OCI-LY7 (cell line): ENCODE data around the gene MAL. TPM values are rescaled to one million over a fixed set of nuclear protein-coding genes. Genes with fewer than 3 reads are reported as not detected.

Experiments used
- BruUV-seq: library from RNA; stranded (reverse); fragments of 400-500 nt; replicated peaks from 2 replicates; lab custom pipeline; 2021; lab: Mats Ljungman, UMichigan
- CTCF ChIA-PET: fragments of 300-600 bp; sonication (Branson Sonifier 250); formaldehyde crosslinking; loops from one replicate; lab custom pipeline; 2022; ENCODE audit warnings: antibody characterized with exemption; ENCODE audit not compliant: unreplicated experiment; lab: Charles Lee
- POLR2A ChIA-PET: fragments of 300-600 bp; sonication (Branson Sonifier 250); formaldehyde crosslinking; loops from one replicate; lab custom pipeline; 2022; ENCODE audit warnings: antibody characterized with exemption; lab: Charles Lee
- DNase-seq: peaks from one replicate; pipeline ENCODE4 v3.0.0-alpha.2; 2015; ENCODE audit warnings: low spot score
- H2AFZ ChIP-seq: fragments of 200-600 bp; sonication (generic), shearing (Covaris generic); 2 replicates; pipeline ENCODE4 v1.6.1; 2014; ENCODE audit warnings: mild to moderate bottlenecking, antibody characterized with exemption, low read length, moderate library complexity
- H3K27ac ChIP-seq: fragments of 200-600 bp; sonication (generic); 2 replicates; pipeline ENCODE4 v1.5.1; 2014; ENCODE audit warnings: mixed run types, low read depth, mild to moderate bottlenecking, moderate library complexity, low read length, inconsistent platforms; ENCODE audit not compliant: poor library complexity, severe bottlenecking
- H3K36me3 ChIP-seq: fragments of 200-600 bp; sonication (generic); 2 replicates; pipeline ENCODE4 v1.6.1; 2014; ENCODE audit warnings: mild to moderate bottlenecking, antibody characterized with exemption, low read length, moderate library complexity, mixed read lengths; ENCODE audit not compliant: insufficient read depth
- H3K4me1 ChIP-seq: fragments of 200-600 bp; sonication (generic); 2 replicates; pipeline ENCODE4 v1.5.1; 2014; ENCODE audit warnings: mild to moderate bottlenecking, low read length; ENCODE audit not compliant: insufficient read depth, poor library complexity, severe bottlenecking
- H3K4me2 ChIP-seq: fragments of 200-600 bp; sonication (generic); 2 replicates; pipeline ENCODE4 v1.6.1; 2014; ENCODE audit warnings: mild to moderate bottlenecking, low read length
- H3K4me3 ChIP-seq: fragments of 200-600 bp; sonication (generic); 2 replicates; pipeline ENCODE4 v1.5.1; 2014; ENCODE audit warnings: mild to moderate bottlenecking, low read depth, low read length; ENCODE audit not compliant: poor library complexity, severe bottlenecking
- H3K79me2 ChIP-seq: fragments of 200-600 bp; sonication (generic); 2 replicates; pipeline ENCODE4 v1.6.1; 2016; ENCODE audit warnings: low read depth, mild to moderate bottlenecking, low read length, moderate library complexity, mixed read lengths; ENCODE audit not compliant: insufficient read depth
- H3K9me2 ChIP-seq: fragments of 200-600 bp; sonication (generic); 2 replicates; pipeline ENCODE4 v1.6.1; 2016; ENCODE audit warnings: mild to moderate bottlenecking, low read length, mixed read lengths; ENCODE audit not compliant: insufficient read depth
- H3K9me3 ChIP-seq: fragments of 200-600 bp; sonication (generic); 2 replicates; pipeline ENCODE4 v1.6.1; 2014; ENCODE audit warnings: mild to moderate bottlenecking, mixed run types, low read length, mixed read lengths
- H4K20me1 ChIP-seq: fragments of 200-600 bp; sonication (generic); 2 replicates; pipeline ENCODE4 v1.6.1; 2014; ENCODE audit warnings: mild to moderate bottlenecking, antibody characterized with exemption, low read length, moderate library complexity, mixed read lengths; ENCODE audit not compliant: insufficient read depth
- CTCF ChIP-seq: fragments of 200-600 bp; sonication (generic); conservative IDR thresholded peaks from 2 replicates; pipeline ENCODE4 v1.5.1; 2014; ENCODE audit warnings: mild to moderate bottlenecking, antibody characterized with exemption, low read length, moderate library complexity, mixed read lengths
- EZH2phosphoT487 ChIP-seq: fragments of 200-600 bp; sonication (generic); IDR thresholded peaks from 2 replicates; pipeline ENCODE4 v1.6.1; 2018; ENCODE audit warnings: low read depth, borderline replicate concordance, mild to moderate bottlenecking, mixed run types, antibody characterized with exemption, low read length, moderate library complexity, mixed read lengths
- intact Hi-C: fragments of 100-400 bp; cut with micrococcal nuclease; formaldehyde crosslinking; loops from one replicate; pipeline ENCODE4 v1.10.0; 2022; ENCODE audit not compliant: unreplicated experiment
- total RNA-seq, 2 experiments: library from RNA; depleted of rRNA in 1 of 2; stranded (reverse); fragments of >200 nt in 1 of 2; shearing (Covaris generic) in 1 of 2; gene quantifications; 2 replicates each; pipeline ENCODE4 v1.2.3, GENCODE V29; 2014 to 2022

The MAL gene
- total RNA-seq, 2 experiments from 2014 or later, result not detected

GRCh38 chr2:95044601-95045000 is 19.1 kb downstream of the MAL start:
- no peaks in the 10 kb centered on the region for H3K9me3 ChIP-seq
- H3K4me3 ChIP-seq, result no peak overlapping the region
- H3K36me3 ChIP-seq, result no peaks in the 10 kb centered on the region
- no peaks in the 10 kb centered on the region for H4K20me1 ChIP-seq
- DNase-seq, result no peak
- no peak overlapping the region for H3K27ac ChIP-seq
- BruUV-seq, result no TSS peak
- TF ChIP-seq CTCF, result no peak
- TF ChIP-seq EZH2phosphoT487, result no peak
- H3K4me2 ChIP-seq, result no peak overlapping the region
- no peaks in the 10 kb centered on the region for H3K4me1 ChIP-seq
- no peak overlapping the region for H2AFZ ChIP-seq
- H3K79me2 ChIP-seq, result no peaks in the 10 kb centered on the region
- ChIA-PET CTCF (interaction anchor here (0.6 kb wide), 1 partner anchor 36 kb away, joined by 3 read pairs; no protein-coding TSS in a partner anchor), POLR2A (no interaction called here)
- intact Hi-C loops, result no loop called here
- no peaks in the 10 kb centered on the region for H3K9me2 ChIP-seq

- intact Hi-C loops, result no loop called here
- TF ChIP-seq CTCF (no peak), EZH2phosphoT487 (no peak)
- H2AFZ ChIP-seq, result no peak overlapping the region
- no peak overlapping the region for H3K4me2 ChIP-seq
- H3K9me2 ChIP-seq, result no peaks in the 10 kb centered on the region
- no peak overlapping the region for H3K27ac ChIP-seq
- H3K36me3 ChIP-seq, result no peaks in the 10 kb centered on the region
- H3K4me1 ChIP-seq, result no peaks in the 10 kb centered on the region
- ChIA-PET POLR2A (no interaction called here), CTCF (no interaction called here)
- no peak overlapping the region for H3K4me3 ChIP-seq
- no TSS peak for BruUV-seq
- H3K79me2 ChIP-seq, result no peaks in the 10 kb centered on the region
- H3K9me3 ChIP-seq, result no peaks in the 10 kb centered on the region
- no peaks in the 10 kb centered on the region for H4K20me1 ChIP-seq
- DNase-seq, result no peak
These were observed 21.0 kb downstream of the MAL start for GRCh38 chr2:95046371-95047112.

GRCh38 chr2:95047629-95048510 is 22.4 kb downstream of the MAL start:
- no peak overlapping the region for H2AFZ ChIP-seq
- ChIA-PET CTCF (no interaction called here), POLR2A (no interaction called here)
- no peak overlapping the region for H3K4me3 ChIP-seq
- H4K20me1 ChIP-seq, result no peaks in the 10 kb centered on the region
- H3K9me2 ChIP-seq, result no peaks in the 10 kb centered on the region
- TF ChIP-seq CTCF, result no peak
- TF ChIP-seq EZH2phosphoT487, result no peak
- H3K4me1 ChIP-seq, result no peaks in the 10 kb centered on the region
- H3K4me2 ChIP-seq, result no peak overlapping the region
- no peaks in the 10 kb centered on the region for H3K9me3 ChIP-seq
- DNase-seq, result no peak
- H3K36me3 ChIP-seq, result no peaks in the 10 kb centered on the region
- no TSS peak for BruUV-seq
- H3K27ac ChIP-seq, result no peak overlapping the region
- no peaks in the 10 kb centered on the region for H3K79me2 ChIP-seq
- intact Hi-C loops, result no loop called here
